GM18861 (cell line): ENCODE data around the gene TMEM63C.

Experiments used
- ATAC-seq: cut with Tn5 transposase; IDR thresholded peaks from one replicate; pipeline ENCODE4 v1.9.1; 2021; ENCODE audit not compliant: unreplicated experiment

The TMEM63C gene

GRCh38 chr14:77194706-77195105, 13.1 kb downstream of the TMEM63C start:
- no peak for ATAC-seq

GRCh38 chr14:77195766-77196165, 14.2 kb downstream of the TMEM63C start:
- ATAC-seq, result no peak

GRCh38 chr14:77197988-77198387, 16.4 kb downstream of the TMEM63C start:
- ATAC-seq, result no peak

- no peak for ATAC-seq
Measured at GRCh38 chr14:77198561-77198960, 17.0 kb downstream of the TMEM63C start.

GRCh38 chr14:77199590-77199989, 18.0 kb downstream of the TMEM63C start:
- ATAC-seq, result no peak

- no peak for ATAC-seq
Measured at GRCh38 chr14:77200406-77200985, 18.9 kb downstream of the TMEM63C start.

GRCh38 chr14:77201696-77202095, 20.1 kb downstream of the TMEM63C start:
- ATAC-seq, result no peak

- no peak for ATAC-seq
Measured at GRCh38 chr14:77203611-77204458, 22.2 kb downstream of the TMEM63C start.

- no peak for ATAC-seq
Measured at GRCh38 chr14:77204459-77204771, 22.8 kb downstream of the TMEM63C start.

GRCh38 chr14:77204907-77205306, 23.3 kb downstream of the TMEM63C start:
- no peak for ATAC-seq

- ATAC-seq, result no peak
Measured at GRCh38 chr14:77205566-77205965, 24.0 kb downstream of the TMEM63C start.

GRCh38 chr14:77206261-77206824, 24.7 kb downstream of the TMEM63C start:
- ATAC-seq, result no peak

- ATAC-seq, result no peak
Measured at GRCh38 chr14:77206877-77207389, 25.3 kb downstream of the TMEM63C start.

- ATAC-seq, result no peak
Measured at GRCh38 chr14:77208291-77208978, 26.8 kb downstream of the TMEM63C start.

GRCh38 chr14:77208979-77209318, 27.4 kb downstream of the TMEM63C start:
- ATAC-seq, result no peak

GRCh38 chr14:77212097-77212870, 30.7 kb downstream of the TMEM63C start:
- ATAC-seq, result no peak

GRCh38 chr14:77212943-77213678, 31.5 kb downstream of the TMEM63C start:
- ATAC-seq, result no peak

GRCh38 chr14:77213679-77214016, 32.0 kb downstream of the TMEM63C start:
- no peak for ATAC-seq

- no peak for ATAC-seq
Measured at GRCh38 chr14:77214216-77214615, 32.6 kb downstream of the TMEM63C start.

GRCh38 chr14:77217551-77217950, 36.0 kb downstream of the TMEM63C start:
- no peak for ATAC-seq
